Naive thymus-derived CD4-positive, alpha-beta T cell (primary cell): ENCODE measurements around the gene KLF9. TPM values are rescaled to one million over a fixed set of nuclear protein-coding genes. Genes with fewer than 3 reads are reported as not detected.

Source experiments
- ATAC-seq: fragments of 150-1000 bp; cut with Tn5 transposase; 2 replicates; pipeline ENCODE4 v1.10.0; 2021; ENCODE audit warnings: mild to moderate bottlenecking, moderate library complexity
- CTCF ChIA-PET: fragments of 350-600 bp; sonication (Branson Sonifier 250); formaldehyde crosslinking; loops from one replicate; lab custom pipeline; 2021; ENCODE audit warnings: antibody characterized with exemption; lab: Charles Lee
- POLR2A ChIA-PET: fragments of 350-600 bp; sonication (Branson Sonifier 250); formaldehyde crosslinking; loops from one replicate; lab custom pipeline; 2021; ENCODE audit warnings: antibody characterized with exemption, inconsistent platforms; lab: Charles Lee
- DNase-seq, 9 donors: peaks; one replicate each; pipeline versions ENCODE4 v3.0.0 to v3.0.0-alpha.2; 2020 to 2022; ENCODE audit warnings: mixed read lengths in 1 of 9
- H3K27ac ChIP-seq: one replicate; pipeline ENCODE4 v1.7.0; 2013; ENCODE audit warnings: mild to moderate bottlenecking, low read depth, low read length, moderate library complexity
- H3K27me3 ChIP-seq, 2 donors: one replicate each; pipeline ENCODE4 v1.7.0; 2013; ENCODE audit warnings: low read length in 2 of 2, mild to moderate bottlenecking in 2 of 2, moderate library complexity in 2 of 2; ENCODE audit not compliant: control insufficient read depth in 2 of 2, insufficient read depth in 2 of 2
- H3K36me3 ChIP-seq, 3 experiments: 1 replicate in 2 of 3; 2 replicates in 1 of 3; pipeline ENCODE4 v1.7.0; 2013; ENCODE audit warnings: low read length in 3 of 3, mild to moderate bottlenecking in 3 of 3, moderate library complexity in 1 of 3; ENCODE audit not compliant: insufficient read depth in 3 of 3, control insufficient read depth in 2 of 3
- H3K4me1 ChIP-seq, 2 donors: one replicate each; pipeline ENCODE4 v1.7.0; 2013; ENCODE audit warnings: low read length in 2 of 2, mild to moderate bottlenecking in 2 of 2, moderate library complexity in 1 of 2; ENCODE audit not compliant: control insufficient read depth in 2 of 2, insufficient read depth in 2 of 2
- H3K4me3 ChIP-seq: 2 replicates; pipeline ENCODE4 v1.7.0; 2013; ENCODE audit warnings: mild to moderate bottlenecking, low read length
- H3K9me3 ChIP-seq, 3 experiments: 1 replicate in 2 of 3; 2 replicates in 1 of 3; pipeline ENCODE4 v1.7.0; 2013; ENCODE audit warnings: low read length in 3 of 3; ENCODE audit not compliant: control insufficient read depth in 2 of 3
- H3K27ac Mint-ChIP-seq, 9 donors: one replicate each; pipeline ENCODE4 v1.8.0; 2020 to 2022; ENCODE audit warnings: mixed read lengths in 9 of 9, mild to moderate bottlenecking in 8 of 9, moderate library complexity in 5 of 9, inconsistent platforms in 2 of 9
- H3K27me3 Mint-ChIP-seq, 5 donors: one replicate each; pipeline ENCODE4 v1.8.0; 2021 to 2022; ENCODE audit warnings: mixed read lengths in 5 of 5, mild to moderate bottlenecking in 1 of 5
- H3K36me3 Mint-ChIP-seq, 5 donors: one replicate each; pipeline ENCODE4 v1.8.0; 2020 to 2022; ENCODE audit warnings: mixed read lengths in 5 of 5, mild to moderate bottlenecking in 3 of 5, inconsistent platforms in 1 of 5
- H3K4me1 Mint-ChIP-seq, 7 donors: one replicate each; pipeline ENCODE4 v1.8.0; 2020 to 2022; ENCODE audit warnings: mixed read lengths in 7 of 7, mild to moderate bottlenecking in 3 of 7, inconsistent platforms in 1 of 7
- H3K4me3 Mint-ChIP-seq, 10 donors: one replicate each; pipeline ENCODE4 v1.8.0; 2020 to 2022; ENCODE audit warnings: mild to moderate bottlenecking in 10 of 10, mixed read lengths in 10 of 10, moderate library complexity in 6 of 10, inconsistent platforms in 2 of 10
- H3K9me3 Mint-ChIP-seq, 11 donors: one replicate each; pipeline ENCODE4 v1.8.0; 2020 to 2022; ENCODE audit warnings: mixed read lengths in 11 of 11, mild to moderate bottlenecking in 4 of 11, inconsistent platforms in 1 of 11, moderate library complexity in 1 of 11
- intact Hi-C, 2 donors: fragments of 100-400 bp; cut with micrococcal nuclease; formaldehyde crosslinking; loops; one replicate each; pipeline ENCODE4 v1.15.1; 2023
- polyA plus RNA-seq, 2 donors: library from polyadenylated mRNA; unstranded; fragments of 300-500 nt; fragmentation: Illumina TruSeq; gene quantifications; one replicate each; pipeline ENCODE4 v1.2.3, GENCODE V29; 2021
- total RNA-seq, 6 experiments: library from RNA in 5 of 6; stranded (reverse) in 5 of 6; gene quantifications; 1 replicate in 5 of 6; 2 replicates in 1 of 6; pipeline ENCODE4 v1.2.3 and lab custom pipeline; 2021 to 2026

KLF9 gene
- total and polyA plus RNA-seq, 7 experiments from 2014 or later, result 2.3 to 96.7 (median 23.3) TPM

- CTCF ChIA-PET, result interaction anchor here (0.9 to 1.1 kb wide), 2 partner anchors 59 to 177 kb away, joined by 3 to 4 read pairs; no protein-coding TSS in a partner anchor
These were observed 10.7 kb upstream of the KLF9 start for GRCh38 chr9:70425192-70425591.

GRCh38 chr9:70422371-70423043 is 8.1 kb upstream of the KLF9 start:
- Mint-ChIP-seq H3K4me3 (peak overlapping the region; percentile 13 to 99 (median 93)), H3K9me3 (peaks cover 0 to 10% (median 0%) of the 10 kb centered on the region in 11 donors), H3K4me1 (peaks cover 24 to 53% (median 40%) of the 10 kb centered on the region in 7 donors), H3K36me3 (peaks cover 0 to 3% (median 0%) of the 10 kb centered on the region in 5 donors), H3K27ac (peak overlapping the region; percentile 75 to 100 (median 99)), H3K27me3 (peaks cover 0 to 6% (median 0%) of the 10 kb centered on the region in 5 donors)
- Histone ChIP-seq H3K27me3 (no peaks in the 10 kb centered on the region), H3K36me3 (no peaks in the 10 kb centered on the region), H3K27ac (peak overlapping the region; percentile 92), H3K9me3 (no peaks in the 10 kb centered on the region), H3K4me1 (peaks cover 32% of the 10 kb centered on the region in 2 donors), H3K4me3 (no peak overlapping the region)
- CTCF ChIA-PET, result interaction anchor here (1.3 to 1.5 kb wide), 3 partner anchors 12 to 32 kb away, joined by 3 to 6 read pairs (median 5); no protein-coding TSS in a partner anchor
- intact Hi-C loops, result loop anchor here in 1 of 2 donors (5.0 kb wide), 1 partner anchor 1360 kb away; no protein-coding TSS in a partner anchor
- ATAC-seq (no peak), DNase-seq (peak in 2 of 9 donors; percentile 17 to 19)
- POLR2A ChIA-PET, result interaction anchor here (0.5 to 6.8 kb wide), 9 partner anchors 10 to 180 kb away, joined by 3 to 138 read pairs (median 6); partner anchors contain the start of gene SMC5

More at GRCh38 chr9:70425192-70425591, 10.7 kb upstream of the KLF9 start:
- no peaks in the 10 kb centered on the region for H3K9me3 ChIP-seq
- Mint-ChIP-seq H3K27ac (peak overlapping the region in 7 of 9 donors; percentile 0 to 72 (median 11)), H3K4me1 (peaks cover 24 to 39% (median 32%) of the 10 kb centered on the region in 7 donors), H3K9me3 (peaks cover 0 to 3% (median 0%) of the 10 kb centered on the region in 11 donors), H3K4me3 (no peak overlapping the region), H3K36me3 (peaks cover 0 to 5% (median 0%) of the 10 kb centered on the region in 5 donors), H3K27me3 (peaks cover 0 to 5% (median 0%) of the 10 kb centered on the region in 5 donors)
- POLR2A ChIA-PET, result interaction anchor here (0.9 to 2.4 kb wide), 2 partner anchors 9 to 10 kb away, joined by 3 to 10 read pairs; partner anchors contain the start of gene KLF9
- H3K27ac ChIP-seq, result no peak overlapping the region
- H3K27me3 ChIP-seq, result no peaks in the 10 kb centered on the region
- no peak for ATAC-seq
- no peak overlapping the region for H3K4me3 ChIP-seq
- intact Hi-C loops, result no loop called here
- peaks cover 21% of the 10 kb centered on the region in 2 donors for H3K4me1 ChIP-seq
- DNase-seq, result no peak
- H3K36me3 ChIP-seq, result no peaks in the 10 kb centered on the region

GRCh38 chr9:70421272-70422180 is 7.1 kb upstream of the KLF9 start:
- H3K36me3 ChIP-seq, result no peaks in the 10 kb centered on the region
- H3K27me3 ChIP-seq, result no peaks in the 10 kb centered on the region
- Mint-ChIP-seq H3K9me3 (peaks cover 0 to 10% (median 0%) of the 10 kb centered on the region in 11 donors), H3K4me1 (peaks cover 24 to 60% (median 40%) of the 10 kb centered on the region in 7 donors), H3K4me3 (peak overlapping the region; percentile 87 to 99 (median 95)), H3K27me3 (peaks cover 0 to 6% (median 0%) of the 10 kb centered on the region in 5 donors), H3K36me3 (peaks cover 0 to 3% (median 0%) of the 10 kb centered on the region in 5 donors), H3K27ac (peak overlapping the region; percentile 75 to 100 (median 99))
- intact Hi-C loops, result loop anchor here (2.0 to 5.0 kb wide), 3 partner anchors 63 to 1361 kb away; no protein-coding TSS in a partner anchor
- peak in 6 of 9 donors; percentile 34 to 72 (median 45) for DNase-seq
- peak overlapping the region; percentile 69 for H3K4me3 ChIP-seq
- peaks cover 32% of the 10 kb centered on the region in 2 donors for H3K4me1 ChIP-seq
- ChIA-PET POLR2A (interaction anchor here (0.6 to 6.8 kb wide), 20 partner anchors 9 to 181 kb away, joined by 3 to 138 read pairs (median 4); partner anchors contain the start of gene SMC5), CTCF (interaction anchor here (0.9 to 1.9 kb wide), 5 partner anchors 11 to 181 kb away, joined by 3 to 17 read pairs (median 5); no protein-coding TSS in a partner anchor)
- no peak for ATAC-seq
- peak overlapping the region; percentile 92 for H3K27ac ChIP-seq
- no peaks in the 10 kb centered on the region for H3K9me3 ChIP-seq

- H3K9me3 Mint-ChIP-seq, result peaks cover 0 to 10% (median 0%) of the 10 kb centered on the region in 11 donors
- ATAC-seq (no peak), DNase-seq (peak in 2 of 9 donors; percentile 9 to 73)
- intact Hi-C loops, result loop anchor here (1.0 to 5.0 kb wide), 10 partner anchors 8 to 1945 kb away; partner anchors contain the start of genes SMC5 (in 1 of the 2) and ZFAND5 (in 1 of the 2)
- H3K4me1 ChIP-seq, result peaks cover 32 to 38% of the 10 kb centered on the region in 2 donors
- peak overlapping the region; percentile 69 for H3K4me3 ChIP-seq
- H3K4me1 Mint-ChIP-seq, result peaks cover 24 to 66% (median 41%) of the 10 kb centered on the region in 7 donors
- H3K36me3 ChIP-seq, result no peaks in the 10 kb centered on the region
- peaks cover 0 to 6% (median 0%) of the 10 kb centered on the region in 5 donors for H3K27me3 Mint-ChIP-seq
- peaks cover 0 to 3% (median 0%) of the 10 kb centered on the region in 5 donors for H3K36me3 Mint-ChIP-seq
- peak overlapping the region; percentile 92 for H3K27ac ChIP-seq
- no peaks in the 10 kb centered on the region for H3K9me3 ChIP-seq
- peak overlapping the region; percentile 75 to 100 (median 99) for H3K27ac Mint-ChIP-seq
- peak overlapping the region; percentile 87 to 99 (median 95) for H3K4me3 Mint-ChIP-seq
- ChIA-PET CTCF (interaction anchor here (0.7 to 1.9 kb wide), 4 partner anchors 10 to 182 kb away, joined by 3 to 17 read pairs (median 4); no protein-coding TSS in a partner anchor), POLR2A (interaction anchor here (0.8 to 6.8 kb wide), 20 partner anchors 8 to 1346 kb away, joined by 3 to 138 read pairs (median 4); no protein-coding TSS in a partner anchor)
- no peaks in the 10 kb centered on the region for H3K27me3 ChIP-seq
These were observed 6.2 kb upstream of the KLF9 start for GRCh38 chr9:70420441-70421271.
